Aorta (tissue), 5 donors: ENCODE data around the gene NLK. TPM values are rescaled to one million over a fixed set of nuclear protein-coding genes. Genes with fewer than 3 reads are reported as not detected.

Experiments used
- ATAC-seq: fragments of 200-7000 bp; cut with Tn5 transposase; one replicate; pipeline ENCODE4 v1.9.1; 2022; ENCODE audit warnings: moderate library complexity; ENCODE audit not compliant: low FRiP score
- DNase-seq, 2 donors: peaks; one replicate each; pipeline ENCODE4 v3.0.0-alpha.2; 2020
- H3K27ac ChIP-seq, 2 donors: one replicate each; pipeline ENCODE4 v1.5.1; 2013; ENCODE audit warnings: low read length in 2 of 2, mild to moderate bottlenecking in 2 of 2, moderate library complexity in 2 of 2, control low read depth in 1 of 2, inconsistent platforms in 1 of 2, low read depth in 1 of 2
- H3K27me3 ChIP-seq, 2 donors: one replicate each; pipeline ENCODE4 v1.6.1; 2013; ENCODE audit warnings: control low read depth in 1 of 2, low read length in 1 of 2, mild to moderate bottlenecking in 1 of 2, moderate library complexity in 1 of 2; ENCODE audit not compliant: insufficient read depth in 2 of 2, control insufficient read depth in 1 of 2
- H3K36me3 ChIP-seq, 2 donors: one replicate each; pipeline ENCODE4 v1.6.1; 2013; ENCODE audit warnings: control low read depth in 1 of 2, low read length in 1 of 2, mild to moderate bottlenecking in 1 of 2; ENCODE audit not compliant: insufficient read depth in 2 of 2, control insufficient read depth in 1 of 2
- H3K4me1 ChIP-seq, 2 donors: one replicate each; pipeline ENCODE4 v1.6.1; 2013; ENCODE audit warnings: low read length in 2 of 2, control low read depth in 1 of 2, mild to moderate bottlenecking in 1 of 2, moderate library complexity in 1 of 2; ENCODE audit not compliant: insufficient read depth in 2 of 2, control insufficient read depth in 1 of 2
- H3K4me3 ChIP-seq, 2 donors: one replicate each; pipeline ENCODE4 v1.5.1; 2013; ENCODE audit warnings: low read length in 2 of 2, control low read depth in 1 of 2, mild to moderate bottlenecking in 1 of 2
- H3K9me3 ChIP-seq: one replicate; pipeline ENCODE4 v1.6.1; 2013; ENCODE audit warnings: mild to moderate bottlenecking, low read length; ENCODE audit not compliant: control insufficient read depth
- WGBS, 2 donors: extraction: QIAGEN DNeasy Blood & Tissue Kit; methylation state at CpG; one replicate each; pipeline ENCODE4 v1.1.7; 2013; 5-methylcytosine and 5-hydroxymethylcytosine counted together
- intact Hi-C, 2 donors: fragments of 100-400 bp; cut with DNase I; formaldehyde crosslinking; loops; one replicate each; pipeline versions ENCODE4 v1.14.2 to v1.15.0; 2022
- polyA plus RNA-seq, 2 donors: library from polyadenylated mRNA; stranded (reverse); fragments of 200-250 nt; gene quantifications; one replicate each; pipeline ENCODE4 v1.2.3, GENCODE V29; 2013
- total RNA-seq, 2 donors: library from RNA; stranded (reverse); fragmentation: NEBNext Ultra II Directional; extraction: Animal tissue kit (Norgen Biotek cat#: 25700); gene quantifications; one replicate each; pipeline ENCODE4 v1.2.1, GENCODE V29; 2021
- donor health status: healthy with polysubstance abuse.
- donor health status: Bipolar disorder and iron deficiency.
- donor health status: DM: no; HTN: no; CAD: no.
- donor health status: DM: no; HTN: no; CAD: no.
- donor health status: DM: yes; HTN: yes; CAD: no.

Gene NLK
- total and polyA plus RNA-seq, 4 donors, result 5.5 to 17.2 (median 14.0) TPM

DNA sequence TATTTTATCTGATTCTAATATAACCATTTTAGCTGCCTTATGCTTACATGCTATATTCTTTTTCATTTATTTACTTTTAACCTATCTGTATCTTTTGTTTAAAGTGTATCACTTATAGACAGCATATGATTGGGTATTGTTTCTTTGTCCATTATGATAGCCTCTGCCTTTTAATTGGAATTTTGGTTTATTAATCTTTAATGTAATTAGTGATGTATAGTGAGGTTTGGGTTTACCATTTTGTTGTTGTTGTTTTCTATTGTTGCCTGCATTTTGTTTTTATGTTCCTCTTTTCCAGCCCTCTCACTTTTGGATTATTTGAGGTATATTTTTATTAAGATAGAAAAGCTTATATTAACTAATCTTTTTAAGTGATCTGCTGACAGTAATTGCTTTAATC is 59.4 kb downstream of the NLK start:
- DNase-seq (no peak), ATAC-seq (no peak)
- Histone ChIP-seq H3K36me3 (no peaks in the 10 kb centered on the region), H3K9me3 (no peaks in the 10 kb centered on the region), H3K4me3 (no peak overlapping the region), H3K27ac (no peak overlapping the region), H3K27me3 (no peaks in the 10 kb centered on the region), H3K4me1 (no peaks in the 10 kb centered on the region)
- intact Hi-C loops, result no loop called here

DNA sequence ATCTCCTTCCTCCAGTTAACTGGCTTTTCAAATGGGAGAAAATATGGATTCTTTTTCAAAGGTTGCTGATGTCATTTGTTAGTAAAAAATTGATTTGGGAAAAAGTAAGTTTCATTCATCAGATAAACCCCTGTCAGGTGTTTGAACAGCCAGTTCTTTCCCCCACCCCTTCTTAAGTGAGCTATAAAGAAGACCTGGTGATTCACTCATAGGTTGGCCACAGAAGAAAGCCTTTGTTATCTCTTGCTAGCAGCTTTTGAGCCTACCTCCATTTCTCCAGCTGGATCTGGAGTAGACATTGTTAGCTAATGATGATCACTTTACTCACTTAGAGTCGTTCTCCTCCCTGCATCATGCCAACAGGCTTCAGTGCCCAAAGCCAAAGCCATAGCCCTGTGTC is 63.0 kb downstream of the NLK start:
- ATAC-seq, result no peak
- no peaks in the 10 kb centered on the region for H3K9me3 ChIP-seq
- no peaks in the 10 kb centered on the region for H3K27me3 ChIP-seq
- intact Hi-C loops, result no loop called here
- no peaks in the 10 kb centered on the region for H3K36me3 ChIP-seq
- no peak overlapping the region for H3K4me3 ChIP-seq
- WGBS, 2 donors, result 83 to 87% methylated on average over 1 of the region's 1 CpG
- no peak overlapping the region for H3K27ac ChIP-seq
- DNase-seq, result no peak
- no peaks in the 10 kb centered on the region for H3K4me1 ChIP-seq

DNA sequence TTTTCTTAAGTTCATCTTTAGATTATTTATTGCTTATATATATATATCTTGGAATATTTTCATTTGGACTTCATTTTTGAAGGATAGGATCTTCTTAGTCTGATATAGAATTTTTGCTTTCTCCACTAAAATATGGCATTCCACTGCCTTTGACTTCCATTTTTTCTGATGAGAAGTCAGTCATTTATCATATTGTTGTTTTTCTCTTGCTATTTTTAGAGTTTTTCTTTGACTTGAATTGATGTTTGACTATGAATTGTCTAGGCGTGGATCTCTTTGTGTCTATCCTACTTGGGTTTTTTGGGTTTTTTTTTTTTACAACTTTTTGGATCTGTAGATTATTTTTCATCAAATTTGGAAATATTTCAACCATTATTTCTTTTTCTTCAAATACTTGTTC is 67.7 kb downstream of the NLK start:
- intact Hi-C loops, result no loop called here
- H3K36me3 ChIP-seq, result no peaks in the 10 kb centered on the region
- DNase-seq (no peak), ATAC-seq (no peak)
- no peaks in the 10 kb centered on the region for H3K27me3 ChIP-seq
- H3K9me3 ChIP-seq, result no peaks in the 10 kb centered on the region
- WGBS, 2 donors, result 76 to 94% methylated on average over 1 of the region's 1 CpG
- peaks cover 0 to 2% of the 10 kb centered on the region in 2 donors for H3K4me1 ChIP-seq
- H3K27ac ChIP-seq, result no peak overlapping the region
- no peak overlapping the region for H3K4me3 ChIP-seq

DNA sequence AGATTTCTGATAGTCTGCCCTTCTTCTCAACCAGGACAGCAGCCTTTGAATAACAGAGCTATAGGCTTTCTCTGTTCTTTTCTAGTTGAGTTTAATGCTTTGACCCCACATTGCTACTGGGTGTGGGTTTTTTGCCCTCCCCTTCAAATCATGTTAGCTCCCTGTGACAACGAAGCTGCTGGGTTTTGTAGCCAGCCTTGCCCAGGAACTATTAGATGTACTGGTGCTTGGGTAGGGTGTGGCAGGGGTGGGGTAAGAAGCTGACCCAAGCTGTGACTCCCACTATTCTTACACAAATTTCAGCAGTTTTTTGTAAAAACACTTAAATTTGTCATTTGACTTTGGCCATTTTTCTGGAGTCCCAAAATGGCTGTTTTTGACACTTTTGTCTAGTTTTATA is 69.7 kb downstream of the NLK start:
- intact Hi-C loops, result no loop called here
- Histone ChIP-seq H3K4me3 (no peak overlapping the region), H3K27me3 (no peaks in the 10 kb centered on the region), H3K4me1 (peaks cover 0 to 2% of the 10 kb centered on the region in 2 donors), H3K36me3 (no peaks in the 10 kb centered on the region), H3K9me3 (no peaks in the 10 kb centered on the region), H3K27ac (no peak overlapping the region)
- ATAC-seq (no peak), DNase-seq (no peak)
- 45 to 57% methylated on average over 1 of the region's 1 CpG for WGBS, 2 donors

DNA sequence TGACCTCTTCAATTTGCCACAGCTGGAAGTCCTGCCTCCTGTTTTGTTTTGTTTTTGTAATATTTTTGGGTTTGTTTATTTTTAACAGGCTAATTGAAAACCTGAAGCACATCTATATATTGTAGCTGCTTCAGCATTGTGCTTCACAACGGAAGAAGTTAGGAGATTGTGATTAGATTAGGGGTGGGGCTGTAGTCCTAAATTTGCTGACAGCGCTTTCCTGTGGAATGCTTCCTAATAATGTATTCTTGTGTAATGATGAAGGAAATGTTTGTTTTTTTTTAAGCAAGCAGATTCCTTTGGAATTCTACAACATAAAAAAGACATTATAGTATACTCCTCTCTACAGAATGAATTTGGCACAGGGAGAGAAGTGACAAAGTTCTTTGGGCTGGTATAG is 70.1 kb downstream of the NLK start:
- Histone ChIP-seq H3K27me3 (no peaks in the 10 kb centered on the region), H3K27ac (no peak overlapping the region), H3K4me3 (no peak overlapping the region), H3K9me3 (no peaks in the 10 kb centered on the region), H3K36me3 (no peaks in the 10 kb centered on the region), H3K4me1 (peaks cover 0 to 2% of the 10 kb centered on the region in 2 donors)
- WGBS, 2 donors, result 78 to 85% methylated on average over 2 of the region's 2 CpGs
- ATAC-seq (no peak), DNase-seq (no peak)
- intact Hi-C loops, result no loop called here

DNA sequence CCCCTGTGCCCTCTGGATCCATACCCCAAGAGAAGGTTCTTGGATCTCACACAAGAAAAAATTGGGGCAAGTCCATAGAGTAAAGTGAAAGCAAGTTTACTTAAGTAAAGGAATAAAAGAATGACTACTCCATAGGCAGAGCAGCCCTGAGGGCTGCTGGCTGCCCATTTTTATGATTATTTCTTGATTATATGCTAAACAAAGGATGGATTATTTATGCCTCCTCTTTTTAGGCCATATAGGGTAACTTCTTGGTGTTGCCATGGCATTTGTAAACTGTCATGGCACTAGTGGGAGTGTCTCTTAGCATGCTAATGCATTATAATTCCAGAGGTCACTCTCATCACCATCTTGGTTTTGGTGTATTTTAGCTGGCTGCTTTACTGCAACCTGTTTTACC is 70.8 kb downstream of the NLK start:
- H3K4me1 ChIP-seq, result peaks cover 0 to 2% of the 10 kb centered on the region in 2 donors
- H3K27me3 ChIP-seq, result no peaks in the 10 kb centered on the region
- no peak overlapping the region for H3K27ac ChIP-seq
- DNase-seq (no peak), ATAC-seq (no peak)
- intact Hi-C loops, result no loop called here
- H3K9me3 ChIP-seq, result no peaks in the 10 kb centered on the region
- H3K36me3 ChIP-seq, result no peaks in the 10 kb centered on the region
- H3K4me3 ChIP-seq, result no peak overlapping the region

DNA sequence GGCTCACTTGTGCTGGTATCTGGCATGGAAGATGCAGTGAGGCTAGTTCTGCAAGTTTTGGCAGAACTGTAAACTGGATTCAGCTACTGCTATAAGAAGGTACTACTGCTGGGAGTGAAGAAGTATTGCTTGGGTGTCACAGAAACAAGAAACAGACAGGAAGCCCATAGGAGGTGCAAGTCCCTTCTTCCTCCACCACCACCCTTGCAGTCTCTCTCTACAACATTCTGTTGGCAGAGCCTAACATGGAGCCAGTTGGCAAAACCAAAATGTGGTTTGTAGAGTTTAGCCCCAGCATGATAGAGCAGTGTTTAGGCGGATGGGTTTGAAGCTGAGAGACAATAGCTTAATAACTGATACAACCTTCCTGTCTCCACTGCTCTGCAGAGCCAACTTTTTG is 72.6 kb downstream of the NLK start:
- H3K36me3 ChIP-seq, result no peaks in the 10 kb centered on the region
- H3K4me3 ChIP-seq, result no peak overlapping the region
- H3K4me1 ChIP-seq, result peaks cover 0 to 2% of the 10 kb centered on the region in 2 donors
- 96 to 98% methylated on average over 1 of the region's 1 CpG for WGBS, 2 donors
- H3K27ac ChIP-seq, result no peak overlapping the region
- DNase-seq (no peak), ATAC-seq (no peak)
- H3K27me3 ChIP-seq, result no peaks in the 10 kb centered on the region
- intact Hi-C loops, result no loop called here
- no peaks in the 10 kb centered on the region for H3K9me3 ChIP-seq

DNA sequence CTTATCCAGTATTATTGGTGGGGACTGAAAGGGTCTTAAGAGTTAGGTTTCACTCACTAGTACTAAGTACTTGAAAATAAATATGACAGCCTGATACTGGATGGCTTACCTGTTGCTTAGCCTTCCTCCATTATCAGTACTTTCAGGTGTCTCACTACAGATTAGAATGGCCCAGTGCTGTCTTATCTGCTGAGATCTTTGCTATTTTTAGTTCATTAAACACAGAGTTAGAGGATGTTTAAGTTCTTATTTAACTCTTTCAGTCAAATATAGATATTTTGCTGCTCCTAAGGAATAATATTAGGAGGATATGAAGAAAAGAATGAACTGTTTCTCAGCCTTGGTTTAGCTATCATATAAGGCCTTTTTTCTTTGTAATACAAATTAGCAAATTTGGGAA is 74.8 kb downstream of the NLK start:
- Histone ChIP-seq H3K4me1 (peaks cover 0 to 2% of the 10 kb centered on the region in 2 donors), H3K27ac (no peak overlapping the region), H3K4me3 (no peak overlapping the region), H3K27me3 (no peaks in the 10 kb centered on the region), H3K36me3 (no peaks in the 10 kb centered on the region), H3K9me3 (no peaks in the 10 kb centered on the region)
- no peak for DNase-seq
- no peak for ATAC-seq
- intact Hi-C loops, result no loop called here

DNA sequence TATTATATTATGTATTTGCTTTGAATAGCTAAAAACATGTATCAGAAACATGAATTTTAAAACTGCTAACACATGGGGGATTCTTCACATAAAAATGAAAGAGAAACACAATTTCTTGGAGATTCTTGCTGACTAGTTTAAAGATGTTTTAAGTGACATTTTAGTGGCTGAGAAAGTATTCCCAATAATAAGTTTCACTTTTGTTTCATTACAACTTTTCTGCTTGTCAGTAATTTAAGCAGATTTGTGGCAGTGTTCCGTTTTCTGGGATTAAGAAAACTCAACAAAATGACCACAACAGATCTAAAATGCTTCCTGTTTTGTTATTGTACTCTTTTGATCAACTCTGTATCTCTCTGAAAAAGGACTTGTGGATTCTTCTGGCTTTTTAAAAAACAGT is 75.9 kb downstream of the NLK start:
- intact Hi-C loops, result no loop called here
- Histone ChIP-seq H3K4me3 (no peak overlapping the region), H3K27ac (no peak overlapping the region), H3K27me3 (no peaks in the 10 kb centered on the region), H3K36me3 (no peaks in the 10 kb centered on the region), H3K9me3 (no peaks in the 10 kb centered on the region), H3K4me1 (peaks cover 0 to under 1% of the 10 kb centered on the region in 2 donors)
- WGBS, 2 donors, result 80% methylated on average over 1 of the region's 1 CpG
- ATAC-seq (no peak), DNase-seq (no peak)
